SK-MEL-5 (cell line): ENCODE results near the gene HSPBP1. TPM values are rescaled to one million over a fixed set of nuclear protein-coding genes. Genes with fewer than 3 reads are reported as not detected.
"Not testable (repeated sequence)": the region's sequence is repeated elsewhere in the genome, so short reads cannot be mapped to it uniquely, and the experiment has no call there.

Source experiments
- DNase-seq: peaks from one replicate; pipeline ENCODE4 v3.0.0-alpha.2; 2016; ENCODE audit warnings: low read depth, low spot score
- in situ Hi-C: cut with HindIII; loops from 2 replicates; pipeline ENCODE4 v1.10.0; 2016; ENCODE audit warnings: low sequenced_read_pairs, high pct_unique_total_duplicates, low pct_unique_long_range_greater_than_20kb
- total RNA-seq: library from RNA; depleted of rRNA; stranded (reverse); fragments of >200 nt; shearing (Covaris generic); gene quantifications from 2 replicates; pipeline ENCODE4 v1.2.3, GENCODE V29; 2014

HSPBP1 gene
- total RNA-seq, 1 experiment from 2014 or later: 33.7 TPM

DNA sequence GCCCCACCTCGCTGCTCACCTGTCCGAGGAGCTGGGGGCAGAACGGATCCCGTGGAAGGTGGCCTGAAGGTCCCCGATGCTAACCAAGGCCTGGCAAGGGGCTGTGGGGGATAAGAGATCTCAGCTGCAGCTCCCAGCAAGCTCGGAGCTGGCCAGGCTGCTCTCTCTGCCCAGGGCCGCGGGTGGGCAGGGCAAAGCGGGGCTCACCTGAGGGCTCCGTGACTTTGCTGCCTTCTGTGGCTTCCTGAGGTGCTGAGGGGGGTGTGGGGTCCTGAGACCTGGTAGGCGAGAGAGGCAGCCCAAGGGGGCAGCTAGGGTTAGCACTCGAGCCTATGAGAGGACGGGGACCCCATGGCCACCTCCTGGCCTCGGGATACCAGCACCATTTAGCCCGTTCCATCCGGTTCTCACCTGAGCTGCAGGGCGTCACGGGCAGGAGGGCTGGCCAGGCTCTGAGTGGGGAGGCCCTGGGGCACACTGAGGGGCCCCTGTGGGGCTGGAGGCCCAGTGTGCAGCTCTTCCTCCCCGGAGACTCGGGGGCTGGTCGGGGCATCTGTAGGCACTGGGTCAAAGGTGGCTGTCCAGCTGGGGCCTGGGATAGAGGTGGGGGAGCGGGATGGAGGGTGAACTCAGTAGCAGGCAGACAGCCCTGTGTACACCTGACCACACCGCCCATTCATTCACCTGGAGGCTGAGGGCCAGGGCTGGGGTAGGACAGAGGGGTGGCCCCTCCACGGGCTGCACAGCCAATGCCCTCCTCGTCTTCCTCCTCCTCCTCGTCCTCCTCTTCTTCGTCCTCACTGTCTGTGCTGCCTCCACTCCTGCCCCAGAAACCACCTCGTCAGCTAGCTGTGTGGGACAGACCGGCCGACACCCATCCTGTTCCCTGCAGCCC lies 48.3 kb downstream of the HSPBP1 start:
- in situ Hi-C loops: no loop called here
- DNase-seq: no peak

DNA sequence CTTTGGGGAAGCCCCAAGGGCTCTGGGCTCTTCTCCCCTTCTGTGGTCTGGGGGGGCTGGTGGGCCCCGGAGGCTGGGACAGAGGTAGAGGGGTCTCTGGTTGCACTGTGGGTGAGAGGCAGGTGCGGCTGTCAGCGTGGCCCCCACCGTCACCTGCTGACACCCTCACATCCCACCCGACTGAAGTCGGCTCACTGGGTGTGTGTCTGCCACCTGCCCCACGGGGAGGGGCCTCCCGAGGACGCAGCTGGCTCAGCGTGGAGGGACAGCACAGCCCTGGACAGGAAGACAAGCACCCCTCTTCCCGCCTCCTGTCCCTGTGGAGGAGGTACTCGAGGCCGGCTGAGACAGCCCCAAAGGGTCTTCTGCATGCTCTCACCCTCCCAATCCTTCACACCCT lies 49.1 kb downstream of the HSPBP1 start:
- no peak for DNase-seq
- in situ Hi-C loops: no loop called here

DNA sequence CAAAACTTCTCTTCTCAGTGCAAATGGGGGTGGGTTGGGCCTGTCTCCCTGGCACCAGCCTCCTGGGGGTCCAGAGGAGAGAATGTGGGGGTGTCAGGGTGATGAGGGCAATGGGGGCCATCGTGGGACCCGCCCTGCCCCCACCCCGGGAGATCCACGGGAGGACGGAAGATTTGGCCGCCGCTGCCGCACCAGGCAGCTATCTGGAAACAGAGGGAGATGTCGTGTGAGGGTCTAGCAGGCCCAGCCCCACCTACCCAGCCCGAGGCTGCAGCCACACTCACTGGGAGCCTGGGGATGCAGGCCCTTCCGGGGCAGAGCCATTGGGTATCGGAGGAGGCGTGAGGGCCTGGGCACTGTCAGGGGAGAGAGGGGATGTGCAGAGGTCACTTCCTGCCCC lies 49.6 kb downstream of the HSPBP1 start:
- in situ Hi-C loops: no loop called here
- DNase-seq: no peak

DNA sequence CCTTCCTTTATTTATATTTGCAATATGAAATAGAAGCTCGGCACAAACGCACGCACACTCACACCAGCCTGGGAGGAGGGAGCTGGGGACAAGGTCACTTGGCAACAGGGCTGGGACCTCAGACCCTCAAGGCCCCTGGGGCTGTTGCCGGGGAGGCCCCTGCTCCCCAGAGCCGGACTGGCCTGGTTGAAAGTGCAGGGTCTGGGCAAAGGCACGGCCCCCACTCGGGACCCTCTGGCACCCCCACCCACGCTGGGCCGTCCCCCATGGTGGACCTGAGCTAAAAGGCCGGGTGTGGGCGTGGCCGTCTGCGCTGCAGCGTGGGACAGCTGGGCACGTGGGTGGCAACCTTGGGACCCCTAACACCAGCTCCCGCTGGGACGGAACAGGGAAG lies 50.1 kb downstream of the HSPBP1 start:
- DNase-seq: no peak
- in situ Hi-C loops: no loop called here

DNA sequence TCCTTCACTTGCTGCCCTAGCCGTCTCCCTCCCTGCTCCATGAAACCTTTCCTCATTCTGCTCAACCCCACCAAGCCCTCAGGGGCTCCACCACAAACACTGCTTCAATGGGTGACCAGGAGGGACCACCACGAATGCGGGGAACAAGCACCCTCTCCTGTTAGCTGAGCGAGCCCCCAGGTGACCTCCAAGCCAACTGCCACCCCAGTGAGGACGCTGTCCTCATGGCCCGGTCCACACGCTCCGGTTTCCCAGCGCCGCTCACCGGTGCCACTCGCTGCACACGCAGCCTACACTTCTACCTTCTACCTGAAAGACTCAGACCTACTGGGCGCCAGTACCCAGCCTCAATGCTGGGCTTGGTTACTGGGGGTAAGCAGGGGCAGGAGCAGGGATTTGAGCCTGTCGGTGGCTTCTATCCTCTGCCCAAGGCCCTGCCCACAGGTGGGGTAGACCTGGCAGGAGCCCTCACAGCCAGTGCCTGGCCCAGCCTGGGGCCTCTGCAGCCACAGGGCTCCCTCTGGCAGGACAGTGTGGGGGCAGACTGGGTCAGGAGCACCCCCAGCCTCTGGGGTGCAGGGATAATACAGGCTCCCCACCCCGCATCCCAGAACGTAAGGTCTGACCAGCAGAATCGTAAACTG lies 50.6 kb downstream of the HSPBP1 start:
- in situ Hi-C loops: no loop called here
- DNase-seq: no peak

DNA sequence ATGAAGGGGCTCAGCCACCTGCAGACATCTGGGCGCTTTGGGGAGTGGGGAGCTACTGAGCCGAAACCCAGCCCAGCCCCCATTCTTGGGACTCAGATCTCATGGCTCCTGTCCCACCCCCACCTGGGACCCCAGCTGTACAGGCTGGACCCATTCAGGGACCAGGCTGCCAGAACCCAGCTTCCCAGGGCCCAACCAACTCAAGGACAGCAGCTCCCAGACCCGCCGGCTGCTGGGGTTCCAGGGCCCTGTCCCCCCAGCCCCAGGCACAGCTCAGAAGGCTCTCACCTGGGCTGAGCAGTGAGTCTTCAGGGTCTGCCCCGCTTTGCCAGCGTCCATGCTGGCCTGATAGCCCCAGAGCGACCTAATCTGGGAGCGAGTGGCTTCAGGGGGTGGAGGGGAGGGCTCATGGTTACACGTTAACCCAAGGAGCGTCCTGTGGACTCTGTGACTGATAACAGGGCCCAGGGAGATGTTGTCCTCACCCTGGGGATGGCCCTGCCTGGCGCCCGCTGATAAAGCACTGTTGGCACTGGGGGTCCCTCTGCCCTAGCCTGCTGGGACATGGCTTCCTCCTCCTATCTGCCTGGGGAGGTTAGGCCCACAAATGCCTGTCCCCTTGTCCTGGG lies 51.4 kb downstream of the HSPBP1 start, which contains the start of gene TMEM86B:
TMEM86B (minus strand) TSS at position 361 of the 629 bp plus-strand sequence; CDS start at position 339, 22 bp downstream.
- in situ Hi-C loops: no loop called here
- no peak for DNase-seq

DNA sequence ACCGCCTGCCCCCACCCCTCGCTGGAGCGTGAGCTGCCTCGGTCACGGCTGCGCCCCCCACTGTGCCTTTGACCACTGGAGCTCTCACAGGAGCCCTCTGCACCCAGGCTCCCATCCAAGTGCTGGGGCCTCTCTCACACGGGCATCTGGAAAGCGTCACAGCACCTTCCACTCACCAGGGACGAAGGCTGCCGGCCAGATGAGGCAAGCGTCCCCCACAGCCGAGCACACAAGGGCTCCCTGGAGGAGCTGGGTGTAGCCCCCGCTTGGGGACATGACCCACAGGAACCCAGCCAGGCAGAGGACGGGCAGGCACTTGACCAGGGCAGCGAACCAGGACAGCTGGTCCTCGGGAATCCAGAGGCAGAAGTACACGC lies 51.9 kb downstream of the HSPBP1 start:
- in situ Hi-C loops: no loop called here
- DNase-seq: no peak

DNA sequence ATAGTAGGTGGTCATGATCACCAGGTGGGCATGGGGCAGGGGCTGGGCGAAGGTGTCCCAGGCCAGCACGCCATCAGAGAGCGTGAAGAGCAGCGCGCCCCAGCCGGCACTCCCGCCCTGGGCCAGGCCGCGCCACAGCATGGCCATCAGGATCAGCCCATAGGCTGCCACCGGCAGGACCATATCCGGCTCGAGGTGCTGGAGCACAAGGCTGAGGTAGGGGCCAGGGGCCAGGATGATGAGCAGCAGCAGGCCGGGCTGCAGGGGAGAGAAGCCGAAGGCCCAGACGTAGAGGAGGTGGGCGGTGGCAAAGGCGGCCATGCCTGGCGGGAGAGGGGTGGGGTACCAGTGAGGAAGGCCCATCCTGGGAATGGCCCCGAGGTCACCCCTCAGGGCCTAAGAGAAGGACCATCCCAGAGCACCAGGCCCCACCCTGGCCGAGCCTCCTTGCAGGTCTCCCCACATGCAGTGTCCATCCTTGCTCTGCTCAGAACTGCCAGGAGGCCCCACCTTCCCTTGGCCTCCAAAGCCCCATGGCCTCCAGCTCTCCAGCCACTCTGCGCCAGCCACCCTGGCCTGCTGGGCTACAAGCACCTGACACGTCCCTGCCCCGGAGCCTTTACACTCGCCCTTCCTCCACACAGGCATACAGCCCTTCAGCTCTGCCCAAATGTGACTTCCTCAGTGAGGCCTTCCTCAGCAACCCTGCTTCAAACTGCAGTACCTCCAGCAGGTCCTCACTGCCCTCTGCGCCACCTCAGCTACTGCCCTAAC lies 52.5 kb downstream of the HSPBP1 start:
- DNase-seq: no peak
- in situ Hi-C loops: no loop called here

DNA sequence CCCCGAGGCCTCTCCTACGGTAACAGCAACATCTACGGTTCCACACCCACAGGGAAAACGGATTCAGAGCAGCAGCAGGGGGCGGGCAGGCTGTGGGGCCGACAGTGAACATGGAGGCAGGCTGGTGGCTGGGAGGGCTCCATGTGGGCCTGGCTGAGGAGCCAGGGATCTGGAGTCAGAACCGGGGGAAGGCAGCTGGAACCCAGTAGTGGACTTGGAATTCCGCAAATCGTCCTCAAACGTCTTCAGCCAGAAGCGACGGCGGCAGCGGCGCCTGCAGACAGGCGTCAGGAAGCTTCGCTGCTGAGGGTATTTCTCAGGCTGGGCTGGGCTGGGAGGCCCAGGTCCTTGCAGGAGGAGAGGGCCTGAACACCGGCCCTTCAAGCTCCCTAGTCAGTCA lies 53.1 kb downstream of the HSPBP1 start:
- in situ Hi-C loops: no loop called here

DNA sequence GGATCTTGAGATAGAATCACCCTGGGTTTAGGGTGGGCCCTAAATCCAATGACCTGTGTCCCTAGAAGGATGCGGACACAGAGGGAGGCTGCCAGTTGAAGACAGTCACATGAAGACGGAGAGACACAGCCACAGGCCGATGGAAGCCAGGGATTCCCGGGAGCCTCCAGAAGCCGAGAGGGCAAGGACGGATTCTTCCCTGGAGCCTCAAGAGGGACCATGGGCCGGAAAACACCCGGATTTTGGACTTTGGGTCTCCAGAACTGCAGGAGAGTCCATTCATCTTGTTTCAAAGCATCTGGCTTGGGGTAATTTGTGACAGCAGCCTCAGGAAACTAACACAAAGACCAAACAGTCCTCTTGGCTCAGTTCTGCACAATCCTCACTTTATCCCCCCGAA lies 53.6 kb downstream of the HSPBP1 start:
- in situ Hi-C loops: no loop called here
- DNase-seq: no peak

More for the DNA sequence above, 53.1 kb downstream of the HSPBP1 start:
- no peak for DNase-seq

DNA sequence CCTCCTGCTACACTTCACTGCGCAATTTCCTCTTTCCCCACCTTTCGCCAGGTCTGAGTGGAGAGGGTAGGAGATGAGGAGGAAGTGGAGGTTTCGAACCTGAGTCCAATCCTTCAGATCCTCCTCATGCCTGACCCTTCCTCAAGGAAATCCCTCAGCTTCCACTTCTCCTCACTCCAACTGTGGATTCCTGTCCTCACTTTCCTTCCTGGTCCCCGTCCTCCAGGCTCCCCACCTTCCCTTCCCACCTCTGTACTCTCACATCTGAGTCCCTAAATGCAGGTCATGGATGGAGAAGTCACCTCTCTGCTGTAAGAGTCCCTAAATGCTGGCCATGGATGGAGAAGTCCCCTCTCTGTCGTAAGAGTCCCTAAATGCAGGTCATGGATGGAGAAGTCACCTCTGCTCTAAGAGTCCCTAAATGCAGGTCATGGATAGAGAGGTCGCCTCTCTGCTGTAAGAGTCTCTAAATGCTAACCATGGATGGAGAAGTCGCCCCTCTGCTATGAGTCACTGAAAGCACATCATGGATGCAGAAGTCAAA lies 54.4 kb downstream of the HSPBP1 start:
- in situ Hi-C loops: no loop called here
- no peak for DNase-seq

DNA sequence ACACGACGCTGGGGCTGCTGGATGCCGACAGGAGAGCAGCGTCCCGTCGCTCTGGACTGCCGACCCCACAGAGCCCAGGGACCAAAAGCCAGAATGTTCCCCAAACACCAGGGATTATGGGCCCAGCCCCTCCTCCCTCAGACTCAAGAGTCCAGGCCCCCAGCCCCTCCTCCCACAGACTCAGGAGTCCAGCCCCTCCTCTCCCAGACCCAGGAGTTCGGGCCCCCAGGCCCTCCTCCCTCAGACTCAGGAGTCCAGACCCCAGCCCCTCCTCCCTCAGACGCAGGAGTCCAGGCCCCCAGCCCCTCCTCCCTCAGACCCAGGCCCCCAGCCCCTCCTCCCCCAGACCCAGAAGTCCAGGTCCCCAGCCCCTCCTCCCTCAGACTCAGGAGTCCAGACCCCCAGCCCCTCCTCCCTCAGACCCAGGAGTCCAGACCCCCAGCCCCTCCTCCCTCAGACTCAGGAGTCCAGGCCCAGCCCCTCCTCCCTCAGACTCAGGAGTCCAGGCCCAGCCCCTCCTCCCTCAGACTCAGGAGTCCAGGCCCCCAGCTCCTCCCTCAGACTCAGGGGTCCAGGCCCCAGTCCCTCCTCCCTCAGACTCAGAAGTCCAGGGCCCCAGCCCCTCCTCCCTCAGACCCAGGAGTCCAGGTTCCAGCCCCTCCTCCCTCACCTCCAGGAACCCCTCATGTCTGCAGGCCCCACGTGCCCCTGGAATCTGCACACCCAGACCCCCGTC lies 55.1 kb downstream of the HSPBP1 start:
- in situ Hi-C loops, DNase-seq: not testable (repeated sequence)

DNA sequence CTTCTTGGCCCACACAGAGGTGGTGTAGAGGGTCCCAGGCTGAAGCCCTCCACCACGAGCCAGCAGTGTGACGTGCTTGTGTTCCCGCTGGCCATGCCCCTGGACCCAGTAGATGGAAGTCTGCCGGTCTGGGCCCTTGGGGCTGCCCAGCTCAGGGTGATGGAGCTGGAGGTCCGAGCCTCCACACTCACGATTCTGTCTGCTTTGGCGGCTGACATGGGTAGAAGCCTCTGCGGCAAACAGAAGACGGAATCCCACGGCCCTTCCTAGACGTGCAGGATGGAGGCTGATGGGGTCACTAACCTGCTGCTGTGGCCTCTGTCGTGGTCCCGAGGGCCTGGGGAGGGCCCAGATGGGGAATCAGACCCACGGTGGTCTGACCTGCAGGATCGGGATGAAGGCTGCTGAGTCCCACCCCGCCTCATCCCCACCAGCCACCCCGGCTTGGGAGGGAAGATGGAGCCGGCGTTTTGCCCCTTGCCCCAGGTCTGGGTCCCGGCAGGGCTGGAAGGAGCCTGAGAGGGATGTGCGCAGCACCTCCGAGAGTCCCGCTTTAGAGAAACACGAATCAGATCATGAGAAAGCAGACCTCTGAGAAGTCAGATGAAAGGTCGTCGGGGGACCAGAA lies 55.8 kb downstream of the HSPBP1 start:
- no peak for DNase-seq
- in situ Hi-C loops: no loop called here

DNA sequence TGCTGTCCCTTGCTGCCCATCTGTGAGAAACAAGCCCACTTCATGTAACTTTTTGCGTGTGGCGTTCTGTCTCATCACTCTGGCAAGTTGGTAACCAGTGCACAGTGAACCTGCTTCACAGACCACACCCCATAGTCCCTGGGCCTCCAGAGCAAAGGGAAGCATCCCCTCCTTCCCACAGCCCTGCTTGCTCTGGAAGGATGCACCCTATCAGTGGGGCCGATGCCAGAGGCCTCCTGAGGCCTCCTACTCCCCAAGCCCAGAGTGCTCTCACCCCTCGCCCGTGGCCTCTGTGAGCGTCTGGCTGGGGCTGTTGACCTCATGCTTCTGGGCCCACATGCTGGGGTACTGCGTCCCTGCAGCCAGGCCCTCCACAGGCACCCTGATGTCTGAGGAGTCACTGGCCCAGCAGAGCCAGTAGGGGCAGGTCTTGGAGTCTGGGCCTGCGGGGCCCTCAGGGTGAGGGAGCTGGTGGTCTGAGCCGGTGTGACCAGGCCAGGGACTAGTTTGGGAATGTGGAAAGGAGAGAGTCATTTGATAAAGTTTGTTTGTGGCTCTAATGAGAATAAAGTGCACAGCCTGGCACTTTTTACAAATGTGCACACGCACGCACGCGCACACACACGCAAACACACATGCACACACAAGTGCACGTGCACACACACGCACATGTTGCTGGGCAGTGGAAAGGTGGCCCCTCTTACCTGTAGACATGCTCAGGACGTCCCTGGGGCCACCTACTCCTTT lies 56.4 kb downstream of the HSPBP1 start:
- in situ Hi-C loops: no loop called here
- no peak for DNase-seq

DNA sequence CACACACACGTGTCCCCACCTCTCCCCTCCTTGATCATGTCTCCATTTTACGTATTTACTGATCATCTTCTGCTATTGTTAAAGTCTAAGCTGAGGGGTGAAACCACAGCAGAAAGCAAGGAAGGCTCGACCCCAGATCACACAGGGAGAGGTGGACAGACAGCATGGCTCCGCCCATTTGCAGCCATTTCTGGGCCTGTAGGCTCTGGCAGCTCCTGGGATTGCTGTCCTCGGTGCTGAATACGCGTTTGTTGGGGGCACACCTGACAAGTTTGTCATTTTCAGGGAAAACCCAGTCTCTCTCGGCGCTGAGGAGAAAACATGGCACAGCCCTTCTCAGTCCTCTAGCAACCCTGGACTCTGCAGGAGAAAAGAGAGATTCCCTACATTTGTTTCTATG lies 59.4 kb downstream of the HSPBP1 start:
- DNase-seq: no peak
- in situ Hi-C loops: no loop called here
